ENCODE results near the gene C7orf33.
"Not testable (repeated sequence)": the region's sequence is repeated elsewhere in the genome, so short reads cannot be mapped to it uniquely, and the experiment has no call there.

The C7orf33 gene

DNA sequence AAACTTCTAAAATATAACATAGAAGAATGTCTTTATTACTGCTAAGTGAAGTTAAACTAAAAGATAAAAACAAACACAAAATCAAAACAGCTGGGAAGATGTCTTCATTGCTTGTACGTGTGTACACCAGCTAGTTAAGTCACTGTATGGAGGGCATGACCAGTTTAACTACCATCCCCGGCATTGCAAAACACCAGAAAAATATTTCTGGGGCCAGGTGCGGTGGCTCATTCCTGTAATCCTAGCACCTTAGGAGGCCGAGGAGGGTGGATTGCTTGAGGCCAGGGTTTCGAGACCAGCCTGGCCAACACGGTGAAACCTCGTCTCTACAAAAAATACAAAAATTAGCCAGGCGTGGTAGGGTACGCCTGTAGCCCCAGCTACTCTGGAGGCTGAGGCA lies 19.2 kb upstream of the C7orf33 start:
- Histone ChIP-seq H3K36me3 (no peaks in the 10 kb centered on the region), H3K4me1 (peaks cover 0 to 20% (median 7%) of the 10 kb centered on the region in 10 experiments; a peak in 11 of 20 replicates), H4K20me1 (no peaks in the 10 kb centered on the region), H3K4me2 (peak overlapping the region in 3 of 11 experiments; percentile 49 to 67 (median 63); a peak in 5 of 22 replicates), H3K9me3 (replicated peaks in 1 of 11) (peaks cover 0 to 16% (median 0%) of the 10 kb centered on the region in 11 experiments; a peak in 4 of 22 replicates), H3K27ac (peak overlapping the region in 1 of 11 experiments; percentile 32; a peak in 2 of 22 replicates), H3K4me3 (no peak overlapping the region), H3K27me3 (no peaks in the 10 kb centered on the region), H3K9ac (no peak overlapping the region)
- no peak for TF ChIP-seq Cebpa-rat (IDR thresholded peaks at IDR 0.05)

DNA sequence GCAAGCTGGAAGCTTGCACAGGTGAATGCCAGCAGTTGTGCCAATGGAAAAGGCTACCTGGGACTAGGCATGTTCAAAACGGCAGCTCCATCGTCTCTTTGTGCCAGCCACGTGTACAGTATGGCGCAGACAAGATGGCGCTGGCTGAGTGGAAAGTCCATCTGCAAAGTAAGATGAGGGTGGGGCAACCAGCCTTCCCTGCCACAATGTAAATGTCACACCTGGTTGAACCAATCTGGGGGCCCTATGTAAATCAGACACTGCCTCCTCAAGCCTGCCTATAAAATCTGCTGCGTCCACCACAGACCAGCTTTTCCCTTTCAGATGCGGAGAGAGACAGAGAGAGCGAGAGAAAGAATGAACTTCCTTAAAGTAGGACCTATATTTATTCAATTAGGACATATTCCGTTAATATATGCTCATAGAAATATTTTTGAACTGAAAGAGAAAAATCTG lies 18.5 kb upstream of the C7orf33 start:
- H3K9ac ChIP-seq: no peak overlapping the region
- H3K4me3 ChIP-seq: no peak overlapping the region
- H3K27ac ChIP-seq: no peak overlapping the region
- no peaks in the 10 kb centered on the region for H3K27me3 ChIP-seq
- H3K36me3 ChIP-seq: no peaks in the 10 kb centered on the region
- H3K9me3 ChIP-seq (replicated peaks in 1 of 11): peaks cover 0 to 16% (median 0%) of the 10 kb centered on the region in 11 experiments; a peak in 4 of 22 replicates
- no peaks in the 10 kb centered on the region for H4K20me1 ChIP-seq
- no peak for TF ChIP-seq Cebpa-rat (IDR thresholded peaks at IDR 0.05)
- H3K4me2 ChIP-seq: no peak overlapping the region; a peak in 1 of 22 replicates
- peaks cover 0 to 20% (median 7%) of the 10 kb centered on the region in 10 experiments; a peak in 11 of 20 replicates for H3K4me1 ChIP-seq

DNA sequence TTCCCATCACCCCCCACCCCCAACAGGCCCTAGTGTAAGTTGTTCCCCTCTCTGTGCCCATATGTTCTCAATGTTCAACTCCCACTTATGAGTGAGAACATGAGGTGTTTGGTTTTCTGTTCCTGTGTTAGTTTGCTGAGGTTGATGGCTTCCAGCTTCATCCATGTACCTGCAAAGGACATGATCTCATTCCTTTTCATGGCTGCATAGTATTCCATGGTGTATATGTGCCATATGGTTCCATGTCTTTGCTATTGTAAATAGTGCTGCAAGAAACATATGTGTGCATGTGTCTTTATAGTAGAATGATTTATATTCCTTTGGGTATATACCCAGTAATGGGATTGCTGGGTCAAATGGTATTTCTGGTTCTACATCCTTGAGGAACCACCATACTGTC lies 17.0 kb upstream of the C7orf33 start:
- H3K27ac ChIP-seq, H3K4me3 ChIP-seq, H3K9ac ChIP-seq, H3K36me3 ChIP-seq, H4K20me1 ChIP-seq, H3K4me2 ChIP-seq, H3K27me3 ChIP-seq: not testable (repeated sequence)
- Histone ChIP-seq H3K4me1 (peaks cover 0 to 20% (median 7%) of the 10 kb centered on the region in 10 experiments; a peak in 11 of 20 replicates), H3K9me3 (replicated peaks in 1 of 11) (peaks cover 0 to 16% (median 0%) of the 10 kb centered on the region in 11 experiments; a peak in 4 of 22 replicates)

- H3K4me3 ChIP-seq: no peak overlapping the region
- H3K4me1 ChIP-seq: peaks cover 0 to 11% (median 1%) of the 10 kb centered on the region in 10 experiments; a peak in 11 of 20 replicates
- H4K20me1 ChIP-seq: no peaks in the 10 kb centered on the region
- no peak overlapping the region for H3K4me2 ChIP-seq
- no peaks in the 10 kb centered on the region for H3K27me3 ChIP-seq
- TF ChIP-seq Cebpa-rat (IDR thresholded peaks at IDR 0.05): no peak
- no peak overlapping the region for H3K27ac ChIP-seq
- no peak overlapping the region for H3K9ac ChIP-seq
- peaks cover 0 to 7% (median 0%) of the 10 kb centered on the region in 11 experiments; a peak in 2 of 22 replicates for H3K9me3 ChIP-seq (replicated peaks in 1 of 11)
- H3K36me3 ChIP-seq: no peaks in the 10 kb centered on the region
Measured at GRCh38 chr7:148575640-148576411, 14.7 kb upstream of the C7orf33 start.

- H3K4me2 ChIP-seq: no peak overlapping the region
- H3K9ac ChIP-seq: no peak overlapping the region
- H3K36me3 ChIP-seq: no peaks in the 10 kb centered on the region
- no peak overlapping the region for H3K27ac ChIP-seq
- no peak for TF ChIP-seq Cebpa-rat (IDR thresholded peaks at IDR 0.05)
- H3K27me3 ChIP-seq: no peaks in the 10 kb centered on the region
- H3K4me1 ChIP-seq: peaks cover 0 to 30% (median 3%) of the 10 kb centered on the region in 10 experiments; a peak in 9 of 20 replicates
- no peaks in the 10 kb centered on the region for H4K20me1 ChIP-seq
- no peak overlapping the region for H3K4me3 ChIP-seq
- no peaks in the 10 kb centered on the region for H3K9me3 ChIP-seq (replicated peaks in 1 of 11)
Measured at GRCh38 chr7:148579366-148579765, 11.2 kb upstream of the C7orf33 start.

DNA sequence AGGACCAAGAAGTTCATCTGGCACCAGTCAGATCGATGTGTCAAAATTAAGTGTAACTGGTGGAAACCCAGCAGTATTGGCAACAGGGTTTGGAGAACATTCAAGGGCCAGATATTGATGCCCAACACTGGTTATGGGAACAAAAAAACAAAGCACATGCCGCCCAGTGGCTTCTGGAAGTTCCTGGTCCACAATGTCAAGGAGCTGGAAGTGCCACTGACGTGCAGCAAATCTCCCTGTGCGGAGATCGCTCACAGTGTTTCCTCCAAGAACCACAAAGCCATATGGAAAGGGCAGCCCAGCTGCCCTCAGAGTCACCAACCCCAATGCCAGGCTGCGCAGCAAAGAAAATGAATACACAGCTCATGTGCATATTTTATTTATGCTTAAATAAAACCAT lies 10.1 kb upstream of the C7orf33 start:
- Histone ChIP-seq H3K27me3 (no peaks in the 10 kb centered on the region), H3K9me3 (replicated peaks in 1 of 11) (no peaks in the 10 kb centered on the region), H3K27ac (0 out of 22 replicates have a peak overlapping the region, but pooled peaks of 1 of the 11 experiments have one; percentile 13), H3K36me3 (no peaks in the 10 kb centered on the region), H4K20me1 (no peaks in the 10 kb centered on the region), H3K4me1 (peaks cover 0 to 38% (median 6%) of the 10 kb centered on the region in 10 experiments; a peak in 9 of 20 replicates), H3K9ac (no peak overlapping the region), H3K4me2 (no peak overlapping the region), H3K4me3 (no peak overlapping the region)
- TF ChIP-seq Cebpa-rat (IDR thresholded peaks at IDR 0.05): no peak

GRCh38 chr7:148581624-148582023 lies 8.9 kb upstream of the C7orf33 start:
- H4K20me1 ChIP-seq: no peaks in the 10 kb centered on the region
- peak overlapping the region in 4 of 11 experiments; percentile 38 to 56 (median 52); a peak in 8 of 22 replicates for H3K4me2 ChIP-seq
- H3K27ac ChIP-seq: peak overlapping the region in 3 of 11 experiments; percentile 6 to 56 (median 30); a peak in 3 of 22 replicates
- H3K27me3 ChIP-seq: no peaks in the 10 kb centered on the region
- H3K9me3 ChIP-seq (replicated peaks in 1 of 11): no peaks in the 10 kb centered on the region
- no peak overlapping the region for H3K9ac ChIP-seq
- no peaks in the 10 kb centered on the region for H3K36me3 ChIP-seq
- H3K4me3 ChIP-seq: no peak overlapping the region
- H3K4me1 ChIP-seq: peaks cover 0 to 38% (median 6%) of the 10 kb centered on the region in 10 experiments; a peak in 9 of 20 replicates
- no peak for TF ChIP-seq Cebpa-rat (IDR thresholded peaks at IDR 0.05)

DNA sequence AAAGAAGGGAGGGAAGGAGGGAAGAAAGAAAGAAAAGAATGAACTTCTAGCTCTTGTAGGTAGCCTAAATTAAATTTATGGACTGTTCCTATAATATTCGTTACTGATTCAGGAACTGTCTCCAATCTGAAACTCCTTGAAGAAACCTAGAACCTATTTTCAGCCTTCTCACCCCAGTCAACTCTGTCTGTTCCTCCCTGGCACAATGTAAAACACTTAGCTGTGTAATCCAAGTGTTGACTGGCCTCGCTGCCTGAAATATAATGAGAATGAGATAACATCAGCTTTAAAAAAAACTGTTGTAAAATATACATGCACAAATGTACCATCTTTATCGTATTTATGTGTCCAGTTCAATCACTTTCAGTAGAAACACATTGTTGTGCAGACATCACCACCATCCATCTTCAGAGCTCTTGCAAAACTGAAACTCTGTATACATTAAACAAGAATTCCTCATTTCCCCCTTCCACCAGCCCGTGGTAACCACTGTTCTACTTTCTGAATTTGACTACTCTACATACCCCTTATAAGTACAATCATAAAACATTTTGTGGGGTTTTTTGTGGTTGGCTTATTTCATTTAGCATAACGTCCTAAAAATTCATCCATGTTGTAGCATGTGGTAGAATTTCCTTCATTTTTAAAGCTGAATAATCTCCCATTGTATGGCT lies 6.3 kb upstream of the C7orf33 start:
- H3K27ac ChIP-seq: peak overlapping the region in 3 of 11 experiments; percentile 8 to 55 (median 14); a peak in 3 of 22 replicates
- H3K4me1 ChIP-seq: peaks cover 0 to 38% (median 11%) of the 10 kb centered on the region in 10 experiments; a peak in 15 of 20 replicates
- H3K36me3 ChIP-seq: no peaks in the 10 kb centered on the region
- no peak overlapping the region for H3K9ac ChIP-seq
- TF ChIP-seq Cebpa-rat (IDR thresholded peaks at IDR 0.05): no peak
- no peaks in the 10 kb centered on the region for H3K27me3 ChIP-seq
- H3K9me3 ChIP-seq (replicated peaks in 1 of 11): no peaks in the 10 kb centered on the region
- no peaks in the 10 kb centered on the region for H4K20me1 ChIP-seq
- H3K4me3 ChIP-seq: no peak overlapping the region
- peak overlapping the region in 5 of 11 experiments; percentile 14 to 60 (median 46); a peak in 9 of 22 replicates for H3K4me2 ChIP-seq

GRCh38 chr7:148585399-148585798 lies 5.2 kb upstream of the C7orf33 start:
- Histone ChIP-seq H3K27ac (no peak overlapping the region), H3K27me3 (no peaks in the 10 kb centered on the region), H3K4me2 (no peak overlapping the region), H3K9ac (no peak overlapping the region), H3K9me3 (replicated peaks in 1 of 11) (no peaks in the 10 kb centered on the region), H3K4me1 (peaks cover 0 to 38% (median 11%) of the 10 kb centered on the region in 10 experiments; a peak in 15 of 20 replicates), H4K20me1 (no peaks in the 10 kb centered on the region), H3K36me3 (no peaks in the 10 kb centered on the region), H3K4me3 (no peak overlapping the region)
- TF ChIP-seq Cebpa-rat (IDR thresholded peaks at IDR 0.05): no peak
